Breast epithelium (tissue), 3 donors: ENCODE measurements around the gene CCDC188.

Experiments
- CTCF ChIP-seq, 3 donors: fragments of 450-650 bp; IDR thresholded peaks; one replicate each; pipeline ENCODE4 v1.5.1; 2016 to 2017; ENCODE audit warnings: antibody characterized with exemption in 3 of 3, mild to moderate bottlenecking in 3 of 3, moderate library complexity in 3 of 3
- POLR2A ChIP-seq: fragments of 450-650 bp; IDR thresholded peaks from one replicate; pipeline ENCODE4 v1.6.1; 2016; ENCODE audit warnings: antibody characterized with exemption, mild to moderate bottlenecking, moderate library complexity

- TF ChIP-seq POLR2A (no peak), CTCF (IDR thresholded peaks at IDR 0.05) (no peak)
Observed at GRCh38 chr22:20153945-20154344, 3.1 kb upstream of the CCDC188 start.
